IMR-90 (cell line): ENCODE data around the gene CTNNA2.

Experiments used
- FOS ChIP-seq: fragments of 150-350 bp; IDR thresholded peaks from 2 replicates; pipeline ENCODE4 v1.6.1; 2016; ENCODE audit warnings: low read depth, low read length
- NFE2L2 ChIP-seq: fragments of 150-350 bp; IDR thresholded peaks from 2 replicates; pipeline ENCODE4 v1.6.1; 2016; ENCODE audit warnings: low read depth, mild to moderate bottlenecking, low read length
- RAD21 ChIP-seq: IDR thresholded peaks from 2 replicates; pipeline ENCODE4 v1.6.1; 2012; ENCODE audit warnings: low read length, improper control_type of control experiment
- SMC3 ChIP-seq: fragments of 150-350 bp; IDR thresholded peaks from 2 replicates; pipeline ENCODE4 v1.6.1; 2016; ENCODE audit warnings: low read depth, mild to moderate bottlenecking, antibody characterized with exemption, low read length, moderate library complexity

DNA sequence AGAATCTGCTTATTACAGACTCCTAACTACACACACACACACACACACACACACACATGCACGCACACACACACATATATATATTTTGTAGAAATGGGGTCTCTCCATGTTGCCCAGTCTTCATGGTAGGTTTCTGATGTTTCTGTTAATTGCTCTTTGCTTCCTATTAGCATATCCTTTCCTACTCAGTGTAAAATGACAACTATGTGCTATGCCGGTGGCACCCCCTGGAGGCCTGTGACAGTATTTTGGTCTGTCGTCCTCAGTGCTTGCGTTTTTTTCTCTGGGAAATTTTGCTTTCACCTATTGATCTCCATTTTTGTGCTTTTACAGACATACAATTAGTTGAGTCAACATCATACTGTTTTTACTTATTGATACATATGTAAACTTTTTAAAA, 469.6 kb downstream of the CTNNA2 start:
- TF ChIP-seq SMC3 (no peak), RAD21 (no peak), NFE2L2 (no peak), FOS (no peak)
